Measurements from ENCODE around the gene METTL25B.

METTL25B gene

GRCh38 chr1:156703336-156703735 lies 24.9 kb upstream of the METTL25B start:
- no peak for DNase-seq

GRCh38 chr1:156703741-156704140 lies 24.5 kb upstream of the METTL25B start:
- no peak for DNase-seq

GRCh38 chr1:156704166-156704711 lies 24.0 kb upstream of the METTL25B start:
- no peak for DNase-seq

GRCh38 chr1:156704930-156705320 lies 23.3 kb upstream of the METTL25B start:
- DNase-seq = peak; percentile 73

GRCh38 chr1:156705321-156705917 lies 22.9 kb upstream of the METTL25B start, which contains the start of gene CRABP2:
Gene CRABP2 (minus strand): TSS chr1:156705583. CDS start chr1:156705446, 137 bp downstream.
- no peak for DNase-seq

- peak; percentile 75 for DNase-seq
These were observed 22.2 kb upstream of the METTL25B start for GRCh38 chr1:156705918-156706656.

GRCh38 chr1:156706657-156707416 lies 21.4 kb upstream of the METTL25B start:
- DNase-seq = no peak

- DNase-seq = no peak
These were observed 20.7 kb upstream of the METTL25B start for GRCh38 chr1:156707417-156708217.

GRCh38 chr1:156708218-156708661 lies 20.0 kb upstream of the METTL25B start:
- no peak for DNase-seq

GRCh38 chr1:156709031-156709430 lies 19.2 kb upstream of the METTL25B start:
- DNase-seq = no peak

- no peak for DNase-seq
These were observed 18.3 kb upstream of the METTL25B start for GRCh38 chr1:156709757-156710489.

GRCh38 chr1:156711011-156711817 lies 17.1 kb upstream of the METTL25B start:
- DNase-seq = no peak

- no peak for DNase-seq
These were observed 15.6 kb upstream of the METTL25B start for GRCh38 chr1:156712626-156713025.

- DNase-seq = no peak
These were observed 13.4 kb upstream of the METTL25B start for GRCh38 chr1:156714830-156715229.

GRCh38 chr1:156717351-156717750 lies 10.9 kb upstream of the METTL25B start:
- DNase-seq = no peak

GRCh38 chr1:156721131-156721530 lies 7.1 kb upstream of the METTL25B start:
- no peak for DNase-seq

GRCh38 chr1:156721535-156721934 lies 6.7 kb upstream of the METTL25B start:
- DNase-seq = peak; percentile 55

- DNase-seq = peak; percentile 94
These were observed 2.5 kb upstream of the METTL25B start for GRCh38 chr1:156725683-156726280.

GRCh38 chr1:156726549-156727226 lies 1.6 kb upstream of the METTL25B start:
- peak; percentile 73 for DNase-seq

- no peak for DNase-seq
These were observed 777 bp upstream of the METTL25B start for GRCh38 chr1:156727492-156727891.

Data from suppressor macrophage treated with lipopolysaccharide for 4 hours (primary cell).